K562 (cell line): ENCODE measurements around the gene IQCE. TPM values are rescaled to one million over a fixed set of nuclear protein-coding genes. Genes with fewer than 3 reads are reported as not detected.

Source experiments
- FOXA1 ChIP-seq: fragments of 450-650 bp; IDR thresholded peaks from 2 replicates; pipeline ENCODE4 v1.6.1; 2016; ENCODE audit warnings: mild to moderate bottlenecking, borderline replicate concordance
- KDM1A ChIP-seq, 2 experiments: fragments of 450-650 bp; IDR thresholded peaks; 2 replicates each; pipeline ENCODE4 v1.6.1; 2016; ENCODE audit warnings: mild to moderate bottlenecking in 2 of 2
- MAX ChIP-seq: sonication (generic); formaldehyde crosslinking; IDR thresholded peaks from 2 replicates; pipeline ENCODE4 v1.9.0; 2022; ENCODE audit warnings: mild to moderate bottlenecking, missing genetic modification reagents
- MAZ ChIP-seq, 2 experiments: fragments of 450-650 bp in 1 of 2; sonication (generic) in 1 of 2; formaldehyde crosslinking; IDR thresholded peaks in 1 of 2; conservative IDR thresholded peaks in 1 of 2; 2 replicates each; pipeline versions ENCODE4 v1.4.0 to v1.5.0; 2020; ENCODE audit warnings: mild to moderate bottlenecking in 1 of 2, missing genetic modification reagents in 1 of 2
- MECOM ChIP-seq: fragments of 250-450 bp; sonication (Bioruptor Pico); IDR thresholded peaks from 2 replicates; pipeline ENCODE4 v1.8.0; 2022; ENCODE audit warnings: inconsistent platforms
- MED1 ChIP-seq: sonication (generic); formaldehyde crosslinking; IDR thresholded peaks from 2 replicates; pipeline ENCODE4 v1.8.1; 2023; ENCODE audit warnings: missing genetic modification reagents, borderline replicate concordance
- NFRKB ChIP-seq: fragments of 450-650 bp; IDR thresholded peaks from 2 replicates; pipeline ENCODE4 v1.6.1; 2016; ENCODE audit warnings: low read depth
- POLR3G ChIP-seq: IDR thresholded peaks from 2 replicates; pipeline ENCODE4 v1.6.1; 2011; ENCODE audit not compliant: insufficient read length, insufficient replicate concordance; ENCODE audit errors: extremely low read depth
- POU5F1 ChIP-seq: fragments of 150-350 bp; IDR thresholded peaks from 2 replicates; pipeline ENCODE4 v1.6.1; 2014; ENCODE audit warnings: borderline replicate concordance, low read length, low read depth, mild to moderate bottlenecking; ENCODE audit not compliant: partially characterized antibody
- PTBP1 ChIP-seq: fragments of 200-400 bp; formaldehyde crosslinking; IDR thresholded peaks from 2 replicates; pipeline ENCODE4 v1.6.1; 2017; ENCODE audit warnings: low read depth, low read length
- SMAD3 ChIP-seq: fragments of 450-650 bp; formaldehyde crosslinking; conservative IDR thresholded peaks from 2 replicates; pipeline ENCODE4 v1.4.0; 2020; ENCODE audit warnings: mild to moderate bottlenecking
- SMARCB1 ChIP-seq: IDR thresholded peaks from 2 replicates; pipeline ENCODE4 v1.6.1; 2011; ENCODE audit warnings: improper control_type of control experiment, low read depth; ENCODE audit not compliant: insufficient read length
- STAT6 ChIP-seq: sonication (generic); formaldehyde crosslinking; IDR thresholded peaks from 2 replicates; pipeline ENCODE4 v1.8.1; 2023; ENCODE audit warnings: mild to moderate bottlenecking, missing genetic modification reagents
- ZEB2 ChIP-seq: fragments of 450-650 bp; IDR thresholded peaks from 2 replicates; pipeline ENCODE4 v1.6.1; 2016
- ZNF232 ChIP-seq: sonication (generic); formaldehyde crosslinking; IDR thresholded peaks from 2 replicates; pipeline ENCODE4 v1.8.0; 2022; ENCODE audit warnings: mild to moderate bottlenecking, missing genetic modification reagents
- ZNF431 ChIP-seq: sonication (generic); formaldehyde crosslinking; IDR thresholded peaks from 2 replicates; pipeline ENCODE4 v1.8.0; 2022; ENCODE audit warnings: mild to moderate bottlenecking, missing genetic modification reagents
- ZNF668 ChIP-seq: fragments of 250-450 bp; sonication (Bioruptor Pico); IDR thresholded peaks from 2 replicates; pipeline ENCODE4 v1.8.0; 2022; ENCODE audit warnings: mild to moderate bottlenecking, inconsistent platforms
- ZNF764 ChIP-seq: fragments of 250-450 bp; sonication (Bioruptor Pico); IDR thresholded peaks from 2 replicates; pipeline ENCODE4 v1.4.0; 2020; ENCODE audit warnings: low read depth, mild to moderate bottlenecking, moderate library complexity
- polyA plus RNA-seq, 8 experiments: library from polyadenylated mRNA; depleted of rRNA in 4 of 8; stranded (reverse) in 5 of 8; unstranded in 3 of 8; fragments of >200 nt; fragmentation: Nextera tagmentation in 2 of 8; fragmentation: Illumina TruSeq in 1 of 8; extraction: Ambion mirVana in 2 of 8; extraction: Trizol in 1 of 8; gene quantifications; 2 replicates each; pipeline versions ENCODE4 v1.2.1 to v1.2.3, GENCODE V29; 2011 to 2014; ENCODE audit warnings: inconsistent platforms in 1 of 8, missing spikeins in 1 of 8
- total RNA-seq, 7 experiments: library from RNA; depleted of rRNA in 6 of 7; stranded (reverse); fragments of >200 nt in 6 of 7; fragmentation: Illumina TruSeq in 2 of 7; extraction: Trizol in 2 of 7; gene quantifications; 2 replicates each; pipeline versions ENCODE4 v1.2.1 to v1.2.3, GENCODE V29; 2011 to 2021; ENCODE audit warnings: low replicate concordance in 1 of 7

Gene IQCE
- total and polyA plus RNA-seq, 9 of the 15 experiments (the other 6 are each of a cell fraction or from before 2014, with no cell fraction given) = 0.18 to 8.5 (median 4.2) TPM

- TF ChIP-seq MECOM (CRISPR knock-in tag) (no peak), STAT6 (CRISPR knock-in tag) (no peak), MAX (CRISPR knock-in tag) (no peak), POU5F1 (no peak), PTBP1 (0 out of 2 replicates have a peak, but pooled peaks have one; percentile 58), SMAD3 (CRISPR knock-in tag) (no peak), NFRKB (no peak), MAZ (CRISPR knock-in tag; conservative IDR thresholded peaks at IDR 0.05 in 1 of 2, IDR thresholded peaks at IDR 0.05 in 1 of 2) (no peak), KDM1A (IDR thresholded peaks at IDR 0.05) (peak in 1 of 2 experiments; percentile 57; a peak in 3 of 4 replicates), ZNF232 (CRISPR knock-in tag) (no peak), MED1 (CRISPR knock-in tag) (no peak), SMARCB1 (no peak), ZNF431 (CRISPR knock-in tag) (no peak), FOXA1 (no peak), ZNF668 (CRISPR knock-in tag) (no peak), POLR3G (no peak), ZEB2 (no peak), ZNF764 (CRISPR knock-in tag) (no peak)
Measured at GRCh38 chr7:2635810-2636701, 77.3 kb downstream of the IQCE start (continued).
